ENCODE data around the gene AMBP.

DNA sequence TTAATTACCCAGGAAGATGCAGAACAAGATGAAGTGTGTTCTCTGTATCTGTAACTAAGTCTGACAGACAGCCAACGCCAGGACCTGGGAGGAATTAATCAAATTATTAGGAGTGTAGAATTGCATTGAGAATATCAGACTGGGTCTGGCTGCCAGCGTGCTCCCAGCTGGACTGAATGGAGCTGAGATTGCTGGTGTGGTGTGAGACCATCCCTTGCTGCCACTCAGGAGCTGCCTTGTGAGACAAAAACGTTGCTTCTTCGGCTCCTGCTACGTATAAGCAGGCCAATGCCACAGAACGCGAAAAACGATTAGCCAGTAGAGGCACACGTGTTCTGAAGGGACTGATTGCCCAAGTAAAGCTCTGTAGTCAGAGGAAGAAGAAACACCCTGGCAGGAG is 66.8 kb downstream of the AMBP start:
- TF ChIP-seq EZH2 (IDR thresholded peaks at IDR 0.05; ENCODE audit: borderline replicate concordance, low read length) = no peak
- TF ChIP-seq, protein P1, sequence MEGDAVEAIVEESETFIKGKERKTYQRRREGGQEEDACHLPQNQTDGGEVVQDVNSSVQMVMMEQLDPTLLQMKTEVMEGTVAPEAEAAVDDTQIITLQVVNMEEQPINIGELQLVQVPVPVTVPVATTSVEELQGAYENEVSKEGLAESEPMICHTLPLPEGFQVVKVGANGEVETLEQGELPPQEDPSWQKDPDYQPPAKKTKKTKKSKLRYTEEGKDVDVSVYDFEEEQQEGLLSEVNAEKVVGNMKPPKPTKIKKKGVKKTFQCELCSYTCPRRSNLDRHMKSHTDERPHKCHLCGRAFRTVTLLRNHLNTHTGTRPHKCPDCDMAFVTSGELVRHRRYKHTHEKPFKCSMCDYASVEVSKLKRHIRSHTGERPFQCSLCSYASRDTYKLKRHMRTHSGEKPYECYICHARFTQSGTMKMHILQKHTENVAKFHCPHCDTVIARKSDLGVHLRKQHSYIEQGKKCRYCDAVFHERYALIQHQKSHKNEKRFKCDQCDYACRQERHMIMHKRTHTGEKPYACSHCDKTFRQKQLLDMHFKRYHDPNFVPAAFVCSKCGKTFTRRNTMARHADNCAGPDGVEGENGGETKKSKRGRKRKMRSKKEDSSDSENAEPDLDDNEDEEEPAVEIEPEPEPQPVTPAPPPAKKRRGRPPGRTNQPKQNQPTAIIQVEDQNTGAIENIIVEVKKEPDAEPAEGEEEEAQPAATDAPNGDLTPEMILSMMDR (IDR thresholded peaks at IDR 0.05; ENCODE audit: low read length) = no peak
